Activated CD4-positive, CD25-positive, alpha-beta regulatory T cell treated with anti-CD3 and anti-CD28 coated beads, Interleukin-2, amount 50 U/mL, for 24 hours (primary cell): Measurements from ENCODE around the gene GGA2.
"Not testable (repeated sequence)": the region's sequence is repeated elsewhere in the genome, so short reads cannot be mapped to it uniquely, and the experiment has no call there.

Source experiments
- ATAC-seq, 2 donors: fragments of 150-1000 bp; cut with Tn5 transposase; one replicate each; pipeline ENCODE4 v1.10.0; 2021; ENCODE audit warnings: mild to moderate bottlenecking in 1 of 2, moderate library complexity in 1 of 2

GGA2 gene

DNA sequence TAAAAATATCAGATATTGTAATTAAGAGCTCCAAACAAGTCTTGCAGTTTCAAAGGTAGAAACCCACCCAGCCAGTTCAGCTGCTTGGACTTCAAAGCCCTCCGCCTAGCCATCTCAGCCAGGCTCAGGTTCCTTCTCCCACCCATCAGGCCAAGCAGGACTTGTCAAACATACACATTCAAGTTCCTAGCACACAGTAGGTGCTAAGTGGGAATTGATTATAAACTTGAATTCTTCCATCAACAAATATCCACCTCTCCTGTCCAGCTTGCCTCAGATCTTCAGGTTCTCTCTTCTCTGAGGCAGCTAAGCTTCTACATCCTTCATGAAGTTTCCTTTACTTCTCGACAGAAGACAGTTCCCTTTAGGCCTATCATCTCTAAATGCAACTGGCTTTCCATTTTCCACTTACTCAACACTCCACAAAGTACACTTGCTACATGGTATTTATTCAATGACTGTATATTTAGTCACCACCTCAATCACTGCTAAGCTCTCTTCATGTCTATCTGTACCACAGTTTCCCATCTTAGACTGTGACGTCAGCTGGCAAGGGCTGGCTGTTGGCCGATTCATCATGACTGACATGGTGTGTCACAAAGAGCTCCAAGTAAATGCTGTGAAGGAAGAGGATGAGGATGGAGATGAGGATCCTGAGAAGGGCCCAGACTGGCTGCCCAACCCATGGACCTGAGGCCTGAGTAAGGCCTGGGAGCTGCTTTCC is 44.0 kb downstream of the GGA2 start:
- peak; percentile 41 to 48 for ATAC-seq

DNA sequence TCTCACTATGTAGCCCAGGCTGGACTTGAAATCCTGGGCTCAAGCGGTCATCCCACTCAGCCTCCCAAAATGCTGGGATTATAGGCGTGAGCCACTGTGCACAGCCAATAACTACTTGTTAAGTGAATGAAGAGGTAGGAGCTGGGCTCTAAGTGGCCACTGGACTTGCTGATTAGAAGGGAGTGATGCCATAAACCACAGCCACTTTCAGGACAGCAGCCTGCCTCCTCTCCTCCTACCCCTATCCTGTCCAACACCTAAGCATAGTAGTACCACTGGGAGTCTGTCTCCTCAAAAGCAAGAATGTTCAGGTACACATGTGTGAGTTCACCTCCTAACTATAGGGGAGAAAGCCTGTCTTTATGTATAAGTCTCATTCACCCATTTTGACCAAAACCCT is 45.1 kb downstream of the GGA2 start:
- no peak for ATAC-seq

DNA sequence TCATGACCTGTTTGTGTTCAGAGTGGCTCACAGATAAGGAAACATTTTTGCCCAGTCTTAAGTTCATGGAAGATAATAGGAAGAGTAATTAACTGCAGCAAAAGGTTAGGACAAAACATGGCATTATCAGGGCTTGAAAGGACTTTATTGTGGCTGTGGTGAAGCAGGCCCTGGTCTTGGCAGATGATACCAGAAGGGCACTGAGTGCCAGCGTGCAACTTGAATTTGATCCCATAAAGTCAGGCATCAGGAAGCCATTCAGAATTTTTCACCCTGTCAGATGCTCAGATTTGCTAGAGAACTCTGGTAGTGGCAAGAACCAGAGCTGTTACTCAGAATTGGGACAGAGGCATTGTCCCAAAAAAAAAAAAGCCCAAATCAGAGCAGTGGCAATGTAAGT is 46.1 kb downstream of the GGA2 start:
- no peak for ATAC-seq

DNA sequence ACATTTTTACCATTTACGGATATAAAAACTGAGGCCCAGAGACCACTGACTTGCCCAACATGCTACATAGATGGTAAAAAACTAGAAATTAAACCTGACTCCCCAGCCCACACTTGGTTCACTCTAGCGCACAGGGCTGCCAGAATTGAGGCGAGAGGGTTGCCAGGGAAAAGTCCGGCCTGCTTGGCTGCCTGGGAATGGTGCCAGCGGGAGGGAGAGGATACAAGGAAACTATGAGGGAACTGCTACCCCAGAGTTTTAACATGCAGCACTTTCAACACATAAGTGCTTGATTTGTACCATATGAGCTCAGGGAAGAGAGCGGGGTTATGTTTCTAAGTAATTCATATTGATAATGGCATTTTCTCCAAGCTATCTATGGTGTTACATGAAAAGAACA is 47.3 kb downstream of the GGA2 start:
- ATAC-seq, result not testable (repeated sequence)

DNA sequence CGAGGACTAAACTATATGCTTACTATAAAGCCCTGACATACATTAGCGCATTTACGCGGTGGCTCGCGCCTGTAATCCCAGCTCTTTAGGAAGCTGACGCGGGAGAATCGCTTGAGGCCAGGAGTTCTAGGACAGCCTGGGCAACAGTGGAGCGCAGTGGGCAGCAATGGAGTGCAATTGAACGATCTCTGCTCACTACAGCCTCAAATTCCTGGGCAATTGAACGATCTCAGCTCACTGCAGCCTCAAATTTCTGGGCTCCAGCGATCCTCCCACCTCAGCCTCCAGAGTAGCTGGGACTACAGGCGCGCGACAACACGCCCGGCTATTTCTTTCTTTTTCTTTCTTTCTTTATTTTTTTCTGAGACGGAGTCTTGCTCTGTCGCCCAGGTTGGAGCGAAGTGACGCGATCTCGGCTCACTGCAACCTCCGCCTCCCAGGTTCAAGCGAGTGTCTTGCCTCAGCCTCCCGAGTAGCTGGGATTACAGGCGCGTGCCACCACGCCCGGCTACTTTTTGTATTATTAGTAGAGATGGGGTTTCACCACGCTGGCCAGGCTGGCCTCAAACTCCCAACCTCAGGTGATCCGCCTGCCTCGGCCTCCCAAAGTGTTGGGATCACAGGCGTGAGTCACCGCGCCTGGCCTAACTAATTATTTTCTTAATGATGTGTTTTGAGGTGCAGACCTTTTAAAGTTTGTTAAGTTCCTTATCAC is 56.8 kb downstream of the GGA2 start:
- no peak for ATAC-seq

DNA sequence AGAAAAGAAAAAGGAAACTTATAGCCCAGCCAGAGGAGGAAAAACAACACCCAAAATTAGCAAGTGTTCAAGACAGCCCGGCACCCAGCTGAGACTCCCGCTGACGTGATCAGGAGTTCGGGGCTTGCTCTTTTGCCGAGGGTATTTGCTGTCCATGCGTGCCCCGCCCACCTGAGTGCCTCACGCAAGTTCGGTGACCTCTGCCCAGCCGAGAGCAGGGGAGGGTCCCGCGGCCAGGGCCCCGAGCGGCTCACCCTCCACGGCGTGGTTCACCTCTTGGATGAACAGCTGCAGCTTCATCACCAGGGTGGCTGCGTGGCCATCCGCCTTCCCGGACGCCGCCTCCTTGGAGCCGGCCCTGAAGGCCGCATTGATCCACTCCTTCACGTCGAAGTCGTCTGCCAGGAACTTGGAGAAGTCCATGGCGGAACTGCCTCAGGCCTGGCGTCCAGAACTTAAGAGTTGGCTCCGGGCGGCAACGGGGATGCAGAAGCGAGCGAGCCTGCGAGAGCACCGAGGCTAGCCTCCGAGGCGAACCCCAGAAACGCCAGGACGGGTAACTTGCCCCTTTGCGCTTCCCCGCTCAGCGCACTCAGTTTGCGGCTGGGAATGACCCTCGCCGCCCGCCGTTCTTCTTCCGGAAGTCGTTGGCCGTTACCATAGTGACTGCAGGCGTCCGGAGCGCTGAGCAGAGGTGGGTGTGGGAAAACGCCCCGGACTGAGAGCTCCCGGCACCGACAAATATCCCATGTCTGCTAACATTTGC is 57.5 kb downstream of the GGA2 start, which contains the start of gene COG7:
Gene COG7, minus strand, starts transcription at position 618 of the 766 bp plus-strand sequence. Its CDS starts 195 bp downstream, at position 423.
- peak; percentile 90 to 92 for ATAC-seq

DNA sequence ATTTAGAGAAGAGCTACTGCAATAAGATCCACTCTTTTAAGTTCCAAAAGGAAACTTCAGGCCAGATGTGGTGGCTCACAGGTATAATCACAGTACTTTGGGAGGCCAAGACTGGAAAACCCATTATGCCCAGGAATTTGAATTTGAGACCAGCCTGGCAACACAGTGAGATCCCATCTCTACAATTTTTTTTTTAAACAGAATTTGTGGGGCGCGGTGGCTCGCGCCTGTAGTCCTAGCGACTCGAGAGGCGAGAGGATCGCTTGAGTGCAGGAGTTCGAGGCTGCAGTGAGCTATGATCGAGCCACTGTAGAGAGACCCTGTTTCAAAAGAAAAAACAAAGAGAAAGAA is 58.1 kb downstream of the GGA2 start:
- peak; percentile 13 to 14 for ATAC-seq

DNA sequence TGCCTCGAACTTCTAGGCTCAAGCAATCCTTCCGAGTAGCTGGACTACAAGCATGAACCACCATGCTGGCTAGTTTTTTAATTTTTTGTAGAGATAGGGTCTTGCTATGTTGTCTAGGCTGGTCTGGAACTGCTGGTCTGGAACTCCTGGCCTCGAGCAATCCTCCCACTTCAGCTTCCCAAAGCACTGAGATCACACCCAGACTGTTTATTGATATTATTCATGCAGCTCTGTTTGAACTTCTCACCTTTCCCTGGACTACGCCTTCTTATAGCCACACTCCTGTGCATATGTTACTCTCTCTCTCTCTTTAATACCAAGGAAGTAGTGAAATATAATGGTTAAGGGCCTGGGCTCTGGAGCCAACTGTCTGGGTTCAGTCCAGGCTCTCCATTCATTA is 61.9 kb downstream of the GGA2 start:
- ATAC-seq, result no peak

DNA sequence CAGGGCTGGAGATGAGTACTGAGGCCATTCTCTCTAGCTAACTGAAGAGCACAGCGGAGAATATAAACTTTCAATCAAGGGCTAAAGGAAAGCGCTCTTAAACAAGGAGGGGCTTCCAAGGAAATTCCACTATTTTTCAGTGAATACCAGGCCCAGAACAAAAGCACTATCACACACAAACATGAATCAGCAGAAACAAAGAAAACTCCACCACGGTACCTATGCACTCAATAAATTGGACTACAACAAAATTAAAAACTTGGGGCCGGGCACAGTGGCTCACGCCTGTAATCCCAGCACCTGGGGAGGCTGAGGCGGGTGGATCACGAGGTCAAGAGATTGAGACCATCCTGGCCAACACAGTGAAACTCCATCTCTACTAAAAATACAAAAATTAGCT is 72.8 kb downstream of the GGA2 start:
- ATAC-seq, result not testable (repeated sequence)

DNA sequence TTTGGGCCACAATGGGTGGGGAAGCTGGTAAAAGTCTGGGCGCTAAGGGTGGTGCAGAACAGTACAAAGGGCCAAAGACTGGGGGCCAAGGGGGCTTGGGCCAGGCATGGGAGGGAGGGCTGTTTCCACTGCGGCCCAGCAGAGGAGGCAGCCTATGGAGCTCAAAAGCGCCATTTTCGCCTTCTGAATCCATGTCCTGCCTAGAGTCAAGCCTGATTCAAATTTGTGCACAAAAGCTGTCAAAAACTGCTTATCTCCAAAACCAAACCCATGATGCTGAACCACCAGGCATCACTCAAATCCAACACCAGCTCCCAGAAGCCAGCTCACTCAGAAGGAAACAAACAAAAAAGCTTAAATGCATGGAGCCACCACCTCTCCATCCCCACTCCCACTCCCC is 73.3 kb downstream of the GGA2 start:
- ATAC-seq, result no peak

DNA sequence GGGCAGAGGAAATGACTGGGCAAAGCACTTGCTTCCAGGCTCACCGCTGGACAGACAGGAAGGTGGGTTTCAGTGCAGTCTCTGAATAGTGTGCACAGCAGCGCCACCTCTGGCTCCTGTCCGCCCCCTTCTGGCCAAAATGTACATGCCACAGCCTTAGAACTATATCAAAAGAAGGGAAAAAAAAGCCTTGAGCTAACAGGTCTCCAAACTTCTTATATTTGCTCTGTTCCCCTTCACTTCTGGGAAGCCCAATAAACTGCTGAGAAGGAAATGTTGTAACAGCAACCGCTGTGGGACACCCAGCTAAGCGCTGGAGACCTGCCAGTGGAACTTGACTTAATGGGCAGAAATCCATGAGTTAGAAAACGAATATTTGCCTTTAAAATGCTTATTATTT is 74.8 kb downstream of the GGA2 start:
- ATAC-seq, result peak; percentile 81 to 90

DNA sequence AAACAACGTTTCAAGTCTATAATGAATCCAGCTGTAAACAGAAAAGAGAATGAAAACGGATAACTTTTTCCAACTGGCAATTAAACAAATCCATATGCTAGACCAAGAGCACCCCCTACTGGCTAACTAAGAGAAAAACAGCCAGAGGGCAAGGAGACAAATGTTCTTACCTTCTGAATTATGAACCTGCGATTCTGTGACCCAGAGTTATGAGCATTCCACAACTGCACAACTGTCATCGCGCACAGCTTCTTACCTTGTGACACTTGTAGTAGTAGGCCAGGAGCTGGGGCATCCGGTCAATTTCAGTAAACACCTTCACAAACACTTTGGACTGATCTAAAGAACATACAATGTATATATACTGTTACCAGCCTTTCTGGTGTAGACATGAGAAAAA is 75.9 kb downstream of the GGA2 start:
- no peak for ATAC-seq

DNA sequence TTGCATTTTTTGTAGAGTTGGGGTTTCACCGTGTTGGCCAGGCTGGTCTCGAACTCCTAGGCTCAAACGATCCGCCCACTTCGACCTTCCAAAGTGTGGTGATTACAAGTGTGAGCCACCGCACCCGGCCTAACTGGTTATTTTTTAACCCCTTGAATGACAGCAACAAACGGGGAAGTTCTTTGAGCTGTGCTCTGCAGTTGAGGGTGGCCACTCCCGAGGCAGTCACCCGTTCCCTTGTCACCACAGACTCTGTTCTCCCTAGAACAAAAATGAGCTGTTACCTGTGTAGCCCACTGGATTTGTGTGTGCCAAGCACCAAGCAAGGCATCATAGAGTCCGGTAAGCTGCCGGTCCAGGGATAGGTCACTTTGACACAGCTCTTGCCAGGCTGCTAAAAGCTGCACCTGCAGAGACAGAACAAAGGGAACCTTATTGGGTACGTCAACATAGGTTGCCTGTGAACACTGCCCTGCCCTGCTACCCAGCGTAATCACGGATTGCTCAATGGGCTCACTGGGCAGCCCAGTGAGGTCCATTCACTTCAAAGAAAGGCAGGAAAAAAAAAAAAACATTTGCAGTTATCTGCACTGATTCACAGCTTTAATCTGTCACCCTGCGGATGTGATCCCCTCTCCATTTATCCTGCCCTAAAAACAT is 76.9 kb downstream of the GGA2 start:
- no peak for ATAC-seq

DNA sequence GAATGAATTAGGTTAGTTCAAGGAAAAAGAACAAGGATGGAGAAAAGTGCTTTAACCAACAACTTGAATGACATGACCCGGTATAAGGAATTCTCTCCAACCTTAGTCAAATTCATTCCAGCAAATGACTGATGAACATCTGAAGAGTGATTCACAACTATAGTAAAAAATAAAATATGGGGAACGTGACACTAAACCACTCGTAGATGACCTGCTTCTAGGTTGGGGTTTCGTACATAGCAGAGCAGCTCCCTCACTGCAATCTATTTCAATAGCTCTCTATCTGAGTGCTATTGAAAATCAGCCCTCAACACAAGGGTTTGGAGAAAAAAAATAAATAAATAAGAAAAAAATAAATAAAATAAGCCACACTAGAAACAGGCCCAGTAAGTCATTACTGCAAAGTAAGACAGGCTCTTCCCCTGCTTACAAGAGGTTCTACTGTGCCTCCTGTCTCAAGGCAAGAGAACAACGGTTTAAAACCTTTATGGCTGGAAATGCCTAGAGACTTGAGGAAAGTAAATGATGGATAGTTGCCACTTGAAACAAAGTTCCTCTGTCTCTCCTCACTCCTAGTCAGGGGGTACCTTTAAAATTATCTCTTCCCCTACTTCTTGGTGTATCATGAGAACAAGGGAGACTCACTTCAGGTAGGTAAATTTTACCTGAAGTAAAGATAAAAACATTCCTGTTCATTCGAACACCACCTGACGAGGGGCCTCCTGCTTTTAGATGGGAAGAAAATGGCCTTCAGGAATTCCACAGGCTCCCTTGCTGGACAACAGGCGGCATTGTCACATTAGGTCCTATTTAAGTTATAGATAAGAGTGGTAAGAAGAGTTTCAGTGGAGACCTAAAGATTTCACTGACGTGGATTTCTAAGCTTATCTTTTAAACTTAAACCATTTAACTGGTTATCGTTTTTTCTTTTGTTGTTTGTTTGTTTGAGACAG is 77.8 kb downstream of the GGA2 start:
- ATAC-seq, result no peak

DNA sequence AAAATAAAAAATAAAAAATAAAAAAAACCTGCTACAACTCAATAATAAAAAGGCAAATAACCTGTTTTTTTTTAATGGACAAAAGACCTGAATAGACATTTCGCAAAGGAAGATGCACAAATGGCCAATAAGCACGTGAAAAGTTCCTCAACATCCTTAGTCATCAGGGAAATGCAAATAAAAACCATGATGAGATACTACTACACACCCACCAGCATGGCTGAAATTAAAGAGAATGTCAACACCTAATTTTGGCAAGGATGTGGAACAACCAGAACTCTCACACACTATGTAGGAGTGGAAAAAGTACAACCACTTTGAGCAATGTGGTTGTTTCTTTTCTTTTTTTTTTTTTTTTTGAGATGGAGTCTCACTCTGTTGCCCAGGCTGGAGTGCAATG is 81.9 kb downstream of the GGA2 start:
- no peak for ATAC-seq

DNA sequence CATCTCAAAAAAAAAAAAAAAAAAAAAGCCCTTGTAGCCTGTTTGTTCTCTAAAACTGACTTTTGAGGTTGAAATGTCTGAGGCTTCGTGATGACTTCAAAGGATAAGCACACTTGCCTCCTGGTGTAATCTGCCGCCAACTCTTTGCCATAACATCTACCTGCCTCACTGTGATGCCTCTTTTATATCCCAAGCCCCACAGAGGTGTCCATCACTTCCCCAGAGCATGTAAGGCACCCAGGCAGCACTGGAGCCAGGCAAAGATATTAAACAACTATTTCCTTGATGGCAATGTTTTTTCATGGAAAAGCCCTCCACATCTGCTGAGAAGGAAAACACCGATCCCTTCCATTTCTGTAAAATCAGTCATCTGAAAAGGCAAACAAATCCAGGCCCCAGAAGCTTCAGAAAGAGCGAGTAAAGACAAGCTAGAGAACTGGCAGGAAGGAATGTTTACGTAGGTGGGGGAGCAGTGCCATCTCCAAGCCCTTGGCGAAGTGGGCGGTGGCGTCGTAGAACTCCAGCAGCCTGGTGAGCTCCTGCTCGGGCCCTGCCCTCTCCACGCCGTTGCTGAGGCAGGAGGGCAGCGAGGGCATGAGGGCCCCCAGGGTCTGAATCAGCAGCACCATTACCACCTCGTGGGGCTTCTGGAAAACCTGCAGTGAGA is 85.9 kb downstream of the GGA2 start:
- no peak for ATAC-seq

DNA sequence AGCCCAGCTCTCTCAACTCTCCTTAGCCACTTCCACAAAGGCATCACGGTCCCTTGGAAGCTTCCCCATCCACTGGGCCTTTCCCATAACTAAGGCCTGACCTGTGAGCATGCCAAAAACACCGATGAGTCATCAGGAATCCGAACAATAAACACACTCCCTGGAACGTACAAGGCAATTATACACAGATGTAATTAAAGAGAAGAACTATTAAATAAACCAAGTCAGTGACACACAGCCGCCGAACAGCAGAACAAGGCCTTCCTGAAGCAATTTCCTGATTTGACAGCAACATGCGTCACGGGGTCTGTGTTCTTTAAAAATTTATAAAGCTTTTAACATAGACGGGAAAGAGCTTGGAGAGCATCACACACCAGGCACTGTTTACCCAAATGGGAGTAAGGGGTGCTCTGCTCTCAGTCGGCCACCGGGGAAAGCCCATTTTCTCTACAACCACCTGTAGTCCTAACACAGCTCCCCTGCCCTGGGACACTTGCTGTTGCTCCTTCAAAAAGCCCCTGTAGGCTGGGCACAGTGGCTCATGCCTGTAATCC is 86.7 kb downstream of the GGA2 start:
- no peak for ATAC-seq

DNA sequence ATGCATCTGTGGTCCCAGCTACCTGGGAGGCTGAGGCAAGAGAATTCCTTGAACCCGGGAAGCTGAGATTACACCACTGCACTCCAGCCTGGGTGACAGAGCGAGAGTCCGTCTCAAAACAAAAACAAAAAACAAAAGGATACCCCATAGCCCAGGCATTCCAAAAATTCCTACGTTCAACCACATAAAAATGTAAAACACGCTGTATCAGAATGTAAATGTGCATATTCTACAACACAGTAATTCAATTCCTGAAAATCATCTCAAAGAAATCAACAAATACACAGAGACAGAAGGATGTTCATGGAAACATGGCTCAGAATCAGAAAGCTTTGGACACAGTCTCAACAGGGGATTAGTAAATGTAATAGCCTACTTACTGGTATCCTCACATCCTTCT is 90.3 kb downstream of the GGA2 start:
- ATAC-seq, result no peak

DNA sequence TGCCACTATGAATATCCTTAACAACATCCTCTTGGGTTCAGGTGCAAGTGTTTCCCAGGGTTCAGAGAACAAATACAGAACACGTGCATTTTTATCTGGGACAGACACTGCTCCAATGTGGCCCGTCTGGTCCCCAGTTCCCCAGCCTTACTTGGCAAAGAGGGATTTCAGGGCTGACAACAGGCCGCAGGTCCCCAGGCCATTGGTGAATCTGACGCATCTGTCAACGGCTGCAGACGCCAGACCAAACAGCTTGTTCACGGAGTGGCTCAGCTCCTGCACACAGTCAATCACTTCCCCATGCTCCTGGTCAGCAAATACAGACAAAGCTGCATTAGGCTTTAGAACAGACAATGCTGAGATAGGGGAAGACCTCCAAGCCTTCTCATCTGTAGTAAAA is 93.5 kb downstream of the GGA2 start:
- ATAC-seq, result no peak

DNA sequence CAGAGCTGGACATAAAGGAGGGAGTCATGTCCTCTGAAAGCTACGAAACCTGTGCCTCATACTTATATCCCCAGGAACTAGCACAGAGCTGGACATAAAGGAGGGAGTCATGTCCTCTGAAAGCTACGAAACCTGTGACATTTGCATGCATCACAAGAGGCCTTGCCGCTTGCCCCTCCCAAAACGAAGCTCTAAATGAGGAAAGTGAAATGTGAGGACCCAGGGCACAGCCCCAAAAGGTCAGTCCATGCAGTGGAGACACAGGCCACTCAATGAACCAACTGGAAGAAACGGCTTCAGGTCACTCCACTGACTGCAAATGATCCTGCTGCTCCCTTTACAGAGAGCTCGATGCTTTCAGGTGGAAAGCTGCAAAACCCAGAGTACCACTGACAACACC is 95.6 kb downstream of the GGA2 start:
- ATAC-seq, result no peak
